ENCODE measurements around the gene DENND2A.

GRCh38 chr7:140659856-140660255, 19.2 kb upstream of the DENND2A start:
- no peak for TF ChIP-seq TAF1 (conservative IDR thresholded peaks at IDR 0.05)
- no peak for TF ChIP-seq CTCF (IDR thresholded peaks at IDR 0.05; ENCODE audit: low read depth, low read length, missing input control)
- TF ChIP-seq YY1 (IDR thresholded peaks at IDR 0.05): no peak
- TF ChIP-seq MAX (IDR thresholded peaks at IDR 0.05): no peak
- no peak for TF ChIP-seq REST (IDR thresholded peaks at IDR 0.05)
- TF ChIP-seq EGR1 (IDR thresholded peaks at IDR 0.05; ENCODE audit: low read depth in 2 of 2): no peak
- no peak for TF ChIP-seq RXRA (IDR thresholded peaks at IDR 0.05)
- TF ChIP-seq RAD21 (IDR thresholded peaks at IDR 0.05): no peak
- TF ChIP-seq ZBTB33 (IDR thresholded peaks at IDR 0.05): no peak
- no peak for TF ChIP-seq ATF3 (IDR thresholded peaks at IDR 0.05)
- no peak for TF ChIP-seq JUND (IDR thresholded peaks at IDR 0.05)
- no peak for TF ChIP-seq GABPA (IDR thresholded peaks at IDR 0.05 in 1 of 2, conservative IDR thresholded peaks at IDR 0.05 in 1 of 2)

Data from liver (tissue), 3 donors.